Muscle layer of duodenum (tissue), 2 donors: ENCODE measurements around the gene GBE1.

ENCODE experiments used
- H3K27ac ChIP-seq: one replicate; pipeline ENCODE4 v1.7.0; 2013; ENCODE audit warnings: mild to moderate bottlenecking, low read length
- H3K27me3 ChIP-seq: one replicate; pipeline ENCODE4 v1.7.0; 2013; ENCODE audit warnings: low read depth, mild to moderate bottlenecking, control low read depth, low read length
- H3K36me3 ChIP-seq, 2 donors: one replicate each; pipeline ENCODE4 v1.7.0; 2013; ENCODE audit warnings: low read length in 2 of 2, control low read depth in 1 of 2, mild to moderate bottlenecking in 1 of 2; ENCODE audit not compliant: insufficient read depth in 2 of 2, control insufficient read depth in 1 of 2
- H3K4me1 ChIP-seq, 2 donors: one replicate each; pipeline ENCODE4 v1.7.0; 2013; ENCODE audit warnings: low read length in 2 of 2, mild to moderate bottlenecking in 2 of 2, control low read depth in 1 of 2, moderate library complexity in 1 of 2; ENCODE audit not compliant: insufficient read depth in 2 of 2, control insufficient read depth in 1 of 2
- H3K4me3 ChIP-seq, 2 donors: one replicate each; pipeline ENCODE4 v1.7.0; 2013; ENCODE audit warnings: low read length in 2 of 2, low read depth in 1 of 2, mild to moderate bottlenecking in 1 of 2
- H3K9me3 ChIP-seq, 2 donors: one replicate each; pipeline ENCODE4 v1.7.0; 2013; ENCODE audit warnings: low read length in 2 of 2, control low read depth in 1 of 2, mild to moderate bottlenecking in 1 of 2; ENCODE audit not compliant: control insufficient read depth in 1 of 2
- donor health status: healthy.

GBE1 gene

DNA sequence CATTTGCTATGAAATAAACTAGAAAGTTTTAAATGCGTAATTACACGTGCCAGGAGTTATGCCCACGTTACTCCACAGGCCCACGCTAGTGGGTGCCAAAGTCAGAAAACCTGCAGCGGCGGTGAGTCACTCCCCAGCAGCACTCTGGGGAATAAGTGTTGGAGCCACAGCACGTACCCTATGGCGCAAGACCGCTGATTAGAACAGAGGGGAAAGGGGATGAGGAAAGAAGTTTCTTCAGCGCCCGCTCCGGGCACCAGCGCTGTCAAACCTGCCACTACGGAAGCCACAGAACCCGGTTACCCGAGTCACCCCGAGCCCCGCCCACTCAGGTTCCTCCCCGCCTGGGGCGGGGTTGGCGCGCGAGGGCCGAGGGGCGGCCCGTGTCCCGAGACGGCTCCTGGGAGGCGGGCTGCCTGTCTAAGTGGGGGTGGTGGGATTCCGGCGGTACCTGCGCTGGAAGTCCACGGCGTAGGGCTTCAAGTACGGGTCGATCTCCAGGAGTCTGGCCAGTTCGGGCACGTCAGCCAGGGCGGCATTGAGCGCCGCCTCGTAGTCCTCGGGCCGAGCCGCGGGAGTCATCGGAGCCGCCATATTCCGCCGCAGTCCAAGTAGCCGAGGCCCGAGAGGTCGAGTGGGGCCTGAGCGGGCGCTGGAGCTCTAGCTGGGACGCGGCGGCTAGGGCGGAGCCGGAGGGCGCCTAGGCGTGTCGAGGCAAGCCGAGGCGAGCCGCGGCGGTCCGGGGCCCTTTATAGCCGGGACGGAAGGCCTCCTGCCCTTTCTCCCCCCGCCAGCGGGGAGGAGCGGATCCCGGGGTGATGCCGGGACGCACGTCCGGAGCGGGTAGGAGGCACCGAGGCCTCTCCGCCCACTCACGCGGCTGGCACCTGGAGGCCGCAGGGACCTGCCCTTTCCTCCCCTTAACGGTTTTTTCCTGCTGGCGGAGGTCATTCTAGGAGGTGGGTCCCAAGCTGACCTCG, at the start of gene GBE1:
TSS of gene GBE1 (minus strand) at position 722 of the 980 bp plus-strand sequence. CDS start at position 594, 128 bp downstream.
- Histone ChIP-seq H3K27me3 (no peaks in the 10 kb centered on the region), H3K36me3 (peaks cover 0 to 14% of the 10 kb centered on the region in 2 donors), H3K27ac (peak within 1 kb of the TSS; percentile 97), H3K9me3 (no peaks in the 10 kb centered on the region), H3K4me3 (peak within 1 kb of the TSS; percentile 75 to 76), H3K4me1 (peaks cover 0 to 22% of the 10 kb centered on the region in 2 donors)

DNA sequence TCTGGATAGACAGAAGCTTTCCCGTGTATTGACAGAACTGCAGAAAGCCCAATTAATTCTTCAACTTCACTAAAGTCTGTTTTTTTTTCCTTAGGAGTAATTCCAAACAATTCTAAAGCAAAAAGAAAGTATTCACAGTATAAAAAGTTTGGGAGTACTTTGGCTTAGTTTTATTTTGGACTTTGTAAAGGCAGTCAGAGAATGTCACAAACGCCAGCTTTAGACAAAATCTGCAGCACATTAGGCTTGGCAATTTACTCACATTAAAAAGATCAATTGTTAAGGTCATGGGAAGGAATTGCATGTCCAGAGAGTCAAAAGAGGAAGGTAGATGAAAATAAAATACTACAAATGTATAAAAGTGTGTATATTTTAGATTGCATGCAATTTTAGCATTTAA, 47.5 kb upstream of the GBE1 start:
- Histone ChIP-seq H3K4me1 (no peaks in the 10 kb centered on the region), H3K27ac (no peak overlapping the region)

DNA sequence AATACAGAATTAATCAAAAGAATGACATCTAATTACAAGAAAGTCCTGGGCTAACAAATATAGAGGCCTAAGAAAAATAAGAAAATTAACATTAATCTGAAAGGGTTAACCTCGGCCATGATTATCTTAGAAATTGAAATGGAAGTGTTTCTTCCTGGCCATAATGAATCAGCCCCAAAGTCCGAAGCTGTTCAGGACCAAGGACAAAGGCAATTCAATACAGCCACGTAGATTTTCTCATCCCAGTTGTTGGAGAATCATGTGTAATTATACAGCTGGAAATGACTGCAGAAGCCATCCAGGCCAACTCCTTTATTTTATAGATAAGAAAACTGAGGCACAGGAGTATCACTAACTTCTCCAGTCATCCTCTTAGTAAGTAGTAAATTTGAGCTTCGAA, 38.0 kb upstream of the GBE1 start:
- Histone ChIP-seq H3K4me3 (no peak overlapping the region), H3K27ac (no peak overlapping the region), H3K27me3 (no peaks in the 10 kb centered on the region), H3K9me3 (no peaks in the 10 kb centered on the region), H3K4me1 (no peaks in the 10 kb centered on the region), H3K36me3 (no peaks in the 10 kb centered on the region)

More for the DNA sequence above, 47.5 kb upstream of the GBE1 start:
- Histone ChIP-seq H3K27me3 (no peaks in the 10 kb centered on the region), H3K4me3 (no peak overlapping the region), H3K9me3 (no peaks in the 10 kb centered on the region), H3K36me3 (no peaks in the 10 kb centered on the region)

DNA sequence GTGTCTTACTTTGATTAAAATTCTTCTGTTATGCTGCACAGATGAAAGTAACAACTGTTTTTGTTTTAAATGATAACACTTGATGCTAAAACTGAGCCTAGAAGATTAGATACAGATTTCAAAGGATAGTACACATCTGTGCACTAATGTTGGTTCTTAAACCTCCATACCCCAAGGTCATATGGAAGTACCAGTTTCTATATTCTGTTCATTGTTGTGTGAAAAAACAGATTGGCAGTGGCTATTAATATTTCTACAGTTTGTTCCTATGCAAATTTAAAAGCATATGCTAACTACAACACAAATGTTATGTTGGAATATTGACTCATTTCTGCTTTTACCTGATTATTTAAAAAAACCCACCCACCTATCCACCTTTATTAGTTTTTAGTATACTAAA, 32.0 kb upstream of the GBE1 start:
- Histone ChIP-seq H3K27me3 (no peaks in the 10 kb centered on the region), H3K4me1 (no peaks in the 10 kb centered on the region), H3K9me3 (no peaks in the 10 kb centered on the region), H3K36me3 (no peaks in the 10 kb centered on the region), H3K4me3 (no peak overlapping the region), H3K27ac (no peak overlapping the region)

DNA sequence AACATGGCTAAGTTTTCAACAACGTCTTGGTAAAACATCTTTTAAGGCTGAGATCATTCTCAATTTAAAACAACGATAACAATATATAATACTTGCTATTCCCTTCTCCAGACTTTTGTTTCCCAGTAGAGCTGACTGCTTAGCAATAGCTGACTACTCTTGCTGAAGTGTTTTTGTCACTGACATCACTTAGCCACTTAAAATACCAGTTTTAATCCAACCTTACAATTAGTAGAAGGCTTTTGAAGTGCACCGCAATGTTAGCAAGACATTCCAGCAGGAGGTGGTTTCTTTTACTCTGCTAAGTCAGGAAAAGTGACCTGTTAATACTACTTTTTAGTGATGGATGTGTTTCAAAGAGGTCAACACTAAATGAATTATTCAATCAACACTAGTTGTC, 28.7 kb upstream of the GBE1 start:
- Histone ChIP-seq H3K27ac (no peak overlapping the region), H3K9me3 (no peaks in the 10 kb centered on the region), H3K36me3 (no peaks in the 10 kb centered on the region), H3K4me3 (no peak overlapping the region), H3K27me3 (no peaks in the 10 kb centered on the region), H3K4me1 (no peaks in the 10 kb centered on the region)

DNA sequence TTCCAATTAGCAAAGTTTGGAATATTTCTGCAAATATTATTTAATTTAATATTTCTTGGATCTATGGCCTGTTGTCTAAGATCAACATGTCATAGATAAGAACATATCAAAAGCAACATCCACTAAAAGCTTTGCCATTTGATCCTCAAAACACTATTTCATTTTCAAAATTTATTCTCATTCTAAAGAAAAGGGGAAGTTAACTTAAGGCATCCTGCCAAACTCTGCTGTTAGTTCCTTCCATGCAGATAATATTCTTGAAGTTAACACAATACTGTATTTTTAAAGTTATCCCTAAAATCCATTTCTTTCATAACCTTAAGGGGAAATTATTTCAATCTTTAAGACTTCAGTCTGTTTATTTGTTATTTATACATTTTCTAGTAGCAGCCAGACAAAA, 28.2 kb upstream of the GBE1 start:
- no peaks in the 10 kb centered on the region for H3K9me3 ChIP-seq
- H3K4me1 ChIP-seq = no peaks in the 10 kb centered on the region
- no peaks in the 10 kb centered on the region for H3K36me3 ChIP-seq
- no peak overlapping the region for H3K4me3 ChIP-seq
- H3K27ac ChIP-seq = no peak overlapping the region
- H3K27me3 ChIP-seq = no peaks in the 10 kb centered on the region

DNA sequence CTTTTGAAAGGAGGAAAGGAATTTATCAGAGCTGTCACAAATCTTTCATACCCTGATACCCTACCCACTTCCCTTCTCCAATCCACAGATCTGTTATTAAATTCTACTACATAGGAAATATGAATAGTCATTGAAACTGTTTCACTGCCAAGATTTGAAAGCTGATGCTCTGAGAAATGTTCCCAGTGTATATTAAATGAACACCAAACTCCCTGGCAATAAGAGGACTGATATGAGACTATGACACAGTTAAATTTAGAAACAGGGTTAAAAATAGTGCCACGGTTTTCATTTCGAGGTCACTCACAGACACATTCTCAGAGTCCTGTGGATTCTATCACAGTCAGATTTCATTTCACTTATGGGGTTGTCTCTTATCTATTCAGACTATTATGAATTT, 27.2 kb upstream of the GBE1 start:
- no peak overlapping the region for H3K27ac ChIP-seq
- no peaks in the 10 kb centered on the region for H3K27me3 ChIP-seq
- H3K4me3 ChIP-seq = no peak overlapping the region
- H3K9me3 ChIP-seq = no peaks in the 10 kb centered on the region
- H3K4me1 ChIP-seq = no peaks in the 10 kb centered on the region
- no peaks in the 10 kb centered on the region for H3K36me3 ChIP-seq

DNA sequence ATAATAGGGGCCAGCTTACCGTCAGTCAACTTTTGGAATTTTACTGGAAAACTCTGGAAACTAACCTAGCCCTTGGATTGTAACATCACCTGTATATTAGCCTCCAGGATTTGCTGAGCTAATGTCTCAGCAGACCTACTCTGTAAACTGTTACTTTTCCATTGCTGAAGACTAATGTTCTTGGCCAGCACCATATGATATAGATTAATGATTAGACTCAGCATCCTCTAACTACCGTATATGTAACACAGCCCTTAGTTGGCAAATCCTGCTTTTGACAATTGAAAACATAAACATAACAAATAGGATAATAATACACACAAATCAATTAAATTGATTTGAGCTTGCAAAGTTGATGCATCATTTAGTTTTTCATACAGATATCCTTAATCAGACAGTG, 26.6 kb upstream of the GBE1 start:
- H3K4me1 ChIP-seq = no peaks in the 10 kb centered on the region
- H3K4me3 ChIP-seq = no peak overlapping the region
- no peak overlapping the region for H3K27ac ChIP-seq
- H3K27me3 ChIP-seq = no peaks in the 10 kb centered on the region
- no peaks in the 10 kb centered on the region for H3K36me3 ChIP-seq
- no peaks in the 10 kb centered on the region for H3K9me3 ChIP-seq

DNA sequence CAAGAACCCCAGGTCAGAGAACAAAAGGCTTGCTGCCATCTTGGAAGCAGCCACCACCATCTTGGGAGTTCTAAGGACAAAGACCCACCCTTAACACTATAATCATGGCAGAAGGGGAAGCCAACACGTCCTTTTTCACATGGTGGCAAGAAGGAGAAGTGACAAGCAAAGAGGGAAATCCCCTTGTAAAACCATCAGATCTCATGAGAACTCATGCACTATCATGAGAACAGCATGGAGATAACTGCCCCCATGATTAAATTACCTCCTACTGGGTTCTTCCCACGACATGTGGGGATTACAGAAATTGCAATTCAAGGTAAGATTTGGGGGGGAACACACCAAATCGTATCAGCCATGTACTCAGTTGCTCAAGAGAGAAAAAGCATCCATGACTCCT, 21.1 kb upstream of the GBE1 start:
- no peaks in the 10 kb centered on the region for H3K36me3 ChIP-seq
- H3K27me3 ChIP-seq = no peaks in the 10 kb centered on the region
- no peak overlapping the region for H3K27ac ChIP-seq
- no peaks in the 10 kb centered on the region for H3K4me1 ChIP-seq
- no peak overlapping the region for H3K4me3 ChIP-seq
- H3K9me3 ChIP-seq = no peaks in the 10 kb centered on the region

DNA sequence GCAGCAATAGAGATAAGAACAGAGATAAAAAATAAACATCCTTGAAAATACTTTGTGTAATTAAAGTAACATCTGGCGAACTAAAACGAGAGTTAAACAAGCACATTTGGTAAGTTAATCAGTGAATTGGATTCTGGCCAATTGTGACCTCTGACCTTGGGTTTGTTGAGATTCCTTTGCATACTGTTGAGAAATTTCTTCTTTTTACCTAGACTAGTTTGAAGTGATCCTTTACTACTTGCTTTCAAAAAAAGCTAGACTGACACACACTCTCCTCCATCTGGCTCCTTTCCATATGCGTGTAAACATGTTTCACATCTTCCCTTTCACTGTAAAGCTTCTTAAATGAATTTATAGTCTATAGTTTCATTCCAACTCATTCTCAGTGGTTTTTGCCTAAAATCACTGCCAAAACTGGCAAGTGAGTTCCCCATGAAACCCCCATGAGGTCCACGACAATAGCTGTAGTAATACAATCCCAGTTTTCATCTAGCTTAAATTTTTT, 17.3 kb upstream of the GBE1 start:
- no peak overlapping the region for H3K27ac ChIP-seq
- H3K36me3 ChIP-seq = no peaks in the 10 kb centered on the region
- no peaks in the 10 kb centered on the region for H3K9me3 ChIP-seq
- H3K4me1 ChIP-seq = no peaks in the 10 kb centered on the region
- no peaks in the 10 kb centered on the region for H3K27me3 ChIP-seq
- no peak overlapping the region for H3K4me3 ChIP-seq

DNA sequence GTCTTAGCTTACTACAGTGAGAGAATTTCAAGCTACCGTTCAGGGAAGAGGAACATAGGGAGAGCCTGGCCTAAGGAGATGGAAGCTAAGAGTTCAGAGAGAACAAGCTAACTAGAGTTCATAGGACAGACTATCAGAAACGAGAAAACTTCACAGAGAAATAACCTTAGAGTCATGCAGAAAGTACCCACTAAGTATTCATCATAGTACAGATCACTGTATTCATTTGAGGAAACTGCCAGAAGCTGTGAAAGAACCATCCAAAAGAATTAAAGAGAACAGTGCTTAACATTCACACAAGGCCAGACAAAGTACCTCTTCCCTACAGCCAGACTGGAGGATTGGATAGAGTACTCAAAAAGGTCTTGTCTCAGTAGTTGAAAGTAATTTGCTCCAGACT, 15.2 kb upstream of the GBE1 start:
- no peak overlapping the region for H3K4me3 ChIP-seq
- no peaks in the 10 kb centered on the region for H3K9me3 ChIP-seq
- H3K36me3 ChIP-seq = no peaks in the 10 kb centered on the region

More for the DNA sequence above, 15.2 kb upstream of the GBE1 start:
- H3K27me3 ChIP-seq = no peaks in the 10 kb centered on the region
- no peak overlapping the region for H3K27ac ChIP-seq
- H3K4me1 ChIP-seq = no peaks in the 10 kb centered on the region
